SK-N-SH (cell line): ENCODE results near the gene TOLLIP. TPM values are rescaled to one million over a fixed set of nuclear protein-coding genes. Genes with fewer than 3 reads are reported as not detected.

Source experiments
- CTCF ChIA-PET: fragments of 300-600, 350-600 bp; formaldehyde crosslinking; extraction: SDS; loops from one replicate; lab custom pipeline; 2021; lab: Yijun Ruan, JAX
- POLR2A ChIA-PET: fragments of 350-600 bp; sonication (Branson Sonifier 250); formaldehyde crosslinking; extraction: SDS; loops from one replicate; lab custom pipeline; 2020; ENCODE audit warnings: antibody characterized with exemption, inconsistent platforms; lab: Yijun Ruan, JAX
- DNase-seq: peaks from one replicate; pipeline ENCODE4 v3.0.0; 2012
- H2AFZ ChIP-seq: fragments of 200-600 bp; sonication (generic); 2 replicates; pipeline ENCODE4 v1.8.1; 2016; ENCODE audit warnings: antibody characterized with exemption, mild to moderate bottlenecking, low read depth
- H3F3A ChIP-seq: fragments of 200-600 bp; sonication (generic); replicated peaks from 2 replicates; pipeline ENCODE3; 2016; ENCODE audit warnings: antibody characterized with exemption, mild to moderate bottlenecking; ENCODE audit not compliant: insufficient read depth
- H3K27ac ChIP-seq, 2 experiments: fragments of 200-500 bp in 1 of 2; fragments of 200-600 bp in 1 of 2; sonication (Bioruptor generic) in 1 of 2; sonication (generic), shearing (Covaris generic) in 1 of 2; 2 replicates each; pipeline versions ENCODE4 v1.5.1 to v1.6.1; 2014 to 2016; ENCODE audit warnings: low read depth in 2 of 2, inconsistent platforms in 1 of 2, low read length in 1 of 2, mild to moderate bottlenecking in 1 of 2, mixed read lengths in 1 of 2
- H3K27me3 ChIP-seq: fragments of 200-600 bp; sonication (generic), shearing (Covaris generic); 2 replicates; pipeline ENCODE4 v1.6.1; 2016; ENCODE audit warnings: mixed run types; ENCODE audit not compliant: insufficient read depth
- H3K36me3 ChIP-seq, 2 experiments: fragments of 200-500 bp in 1 of 2; fragments of 200-600 bp in 1 of 2; sonication (Bioruptor generic) in 1 of 2; sonication (generic) in 1 of 2; replicated peaks in 1 of 2; 2 replicates each; pipeline versions ENCODE3 to v1.5.1; 2014 to 2016; ENCODE audit warnings: low read length in 1 of 2, mild to moderate bottlenecking in 1 of 2; ENCODE audit not compliant: insufficient read depth in 2 of 2, control insufficient read depth in 1 of 2
- H3K4me1 ChIP-seq, 2 experiments: fragments of 200-500 bp in 1 of 2; fragments of 200-600 bp in 1 of 2; sonication (Bioruptor generic) in 1 of 2; sonication (generic), shearing (Covaris generic) in 1 of 2; 2 replicates each; pipeline versions ENCODE4 v1.5.1 to v1.6.1; 2014 to 2016; ENCODE audit warnings: low read depth in 1 of 2, low read length in 1 of 2, mixed run types in 1 of 2; ENCODE audit not compliant: insufficient read depth in 2 of 2, control insufficient read depth in 1 of 2
- H3K4me2 ChIP-seq: fragments of 200-600 bp; sonication (generic), shearing (Covaris generic); 2 replicates; pipeline ENCODE4 v1.6.1; 2017; ENCODE audit warnings: mixed run types
- H3K4me3 ChIP-seq, 2 experiments: fragments of 200-500 bp in 1 of 2; fragments of 200-600 bp in 1 of 2; sonication (Bioruptor generic) in 1 of 2; sonication (generic), shearing (Covaris generic) in 1 of 2; 2 replicates each; pipeline versions ENCODE4 v1.5.1 to v1.8.1; 2014 to 2016; ENCODE audit warnings: low read depth in 2 of 2, inconsistent platforms in 1 of 2, low read length in 1 of 2, mild to moderate bottlenecking in 1 of 2, mixed read lengths in 1 of 2, moderate library complexity in 1 of 2
- H3K79me2 ChIP-seq: fragments of 200-600 bp; sonication (generic); 2 replicates; pipeline ENCODE4 v1.8.1; 2017; ENCODE audit warnings: mild to moderate bottlenecking; ENCODE audit not compliant: insufficient read depth
- H3K9ac ChIP-seq: fragments of 200-600 bp; sonication (generic); 2 replicates; pipeline ENCODE4 v1.6.1; 2017; ENCODE audit warnings: mixed run types
- H3K9me2 ChIP-seq: fragments of 200-600 bp; sonication (generic); 2 replicates; pipeline ENCODE4 v1.6.1; 2017; ENCODE audit warnings: mixed run types
- H3K9me3 ChIP-seq: fragments of 200-600 bp; sonication (generic); 2 replicates; pipeline ENCODE4 v1.6.1; 2017; ENCODE audit warnings: mixed run types, mild to moderate bottlenecking, moderate library complexity
- H4K20me1 ChIP-seq: fragments of 200-600 bp; sonication (generic); 2 replicates; pipeline ENCODE4 v1.6.1; 2017; ENCODE audit warnings: mild to moderate bottlenecking, mixed run types; ENCODE audit not compliant: insufficient read depth
- FOSL2 ChIP-seq: IDR thresholded peaks from 2 replicates; pipeline ENCODE4 v1.4.0; 2012; ENCODE audit warnings: low read depth, mild to moderate bottlenecking, moderate library complexity, borderline replicate concordance
- RFX5 ChIP-seq: IDR thresholded peaks from 2 replicates; pipeline ENCODE4 v1.6.1; 2012; ENCODE audit warnings: mild to moderate bottlenecking, improper control_type of control experiment, low read length
- RXRA ChIP-seq: IDR thresholded peaks from 2 replicates; pipeline ENCODE4 v1.4.0; 2012; ENCODE audit warnings: low read depth, mild to moderate bottlenecking, borderline replicate concordance
- SMC3 ChIP-seq: IDR thresholded peaks from 2 replicates; pipeline ENCODE4 v1.6.1; 2012; ENCODE audit warnings: low read depth, low read length, improper control_type of control experiment
- TEAD4 ChIP-seq: IDR thresholded peaks from 2 replicates; pipeline ENCODE4 v1.4.0; 2012; ENCODE audit warnings: mild to moderate bottlenecking, borderline replicate concordance; ENCODE audit not compliant: insufficient read depth
- WGBS: methylation state at CpG from one replicate; pipeline ENCODE4 v1.1.6; 2017; ENCODE audit warnings: low lambda C conversion rate; 5-methylcytosine and 5-hydroxymethylcytosine counted together
- polyA plus RNA-seq, 3 experiments: library from polyadenylated mRNA; depleted of rRNA; stranded (reverse); fragments of >200 nt; gene quantifications; 2 replicates each; pipeline ENCODE4 v1.2.3, GENCODE V29; 2012
- TF ChIP-seq, protein P1 (sequence below): IDR thresholded peaks from 2 replicates; pipeline ENCODE4 v1.6.1; 2012; ENCODE audit warnings: mild to moderate bottlenecking, low read depth, low read length, moderate library complexity

TOLLIP gene
- polyA plus RNA-seq, 1 of the 3 experiments (the other 2 are of a cell fraction) = 55.4 TPM

DNA sequence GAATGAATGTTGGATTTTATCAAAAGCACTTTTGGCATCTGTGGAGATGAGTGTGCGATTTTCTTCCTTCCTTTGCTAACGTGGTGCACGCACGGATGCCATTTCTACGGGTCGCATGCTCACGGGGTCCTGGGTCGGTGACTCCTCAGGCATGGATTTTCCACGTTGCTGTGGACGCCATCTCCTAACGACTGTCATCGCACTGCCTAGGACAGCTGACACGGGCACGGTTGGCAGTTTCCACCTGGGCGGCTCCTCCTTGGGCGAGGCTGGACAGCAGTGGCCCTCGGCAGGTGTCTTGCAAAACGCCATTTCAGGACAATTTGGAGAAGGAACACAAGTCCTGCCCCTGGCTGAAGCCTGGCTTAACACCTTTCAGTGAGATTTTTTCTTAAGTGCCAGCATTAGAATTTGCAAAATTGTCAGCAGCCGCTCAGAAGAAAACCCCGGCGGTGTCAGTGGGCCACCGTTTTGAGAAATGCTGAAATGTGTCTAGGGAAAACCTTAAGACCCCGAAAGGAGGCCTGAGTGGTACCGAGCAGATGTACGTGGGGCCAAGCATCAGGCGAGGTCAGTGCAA, 34.7 kb upstream of the TOLLIP start:
- 65% methylated on average over 26 of the region's 26 CpGs for WGBS
- H3K4me2 ChIP-seq = no peak overlapping the region

DNA sequence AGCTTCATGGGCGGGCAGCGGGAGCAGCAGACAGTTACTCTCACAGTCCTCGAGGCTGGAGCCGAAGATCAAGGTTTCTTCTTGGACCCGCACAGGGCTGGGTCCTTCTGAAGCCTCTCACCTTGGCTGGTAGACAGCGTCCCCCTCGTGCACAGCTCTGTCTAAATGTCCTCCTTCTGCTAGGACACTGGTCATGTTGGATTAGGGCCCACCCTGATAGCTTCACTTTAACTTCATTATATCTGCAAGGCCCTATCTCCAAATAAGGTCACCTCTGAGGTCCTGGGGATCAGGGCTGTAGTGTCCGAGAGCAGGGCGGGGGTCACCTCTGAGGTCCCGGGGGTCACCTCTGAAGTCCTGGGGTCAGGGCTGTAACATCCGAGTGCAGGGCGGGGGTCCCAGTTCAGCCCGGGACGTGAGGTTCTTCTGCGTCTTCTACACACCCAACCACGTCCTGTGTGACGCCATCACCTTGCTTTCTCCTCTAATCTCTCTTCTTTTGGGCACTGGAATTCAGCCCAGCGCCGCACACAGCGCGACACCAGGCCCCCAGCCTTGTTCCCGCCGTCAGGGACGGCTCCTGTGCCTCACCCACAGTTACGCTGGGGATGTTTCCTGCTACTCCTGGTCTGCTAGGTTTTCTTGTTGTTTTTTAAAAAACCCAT, 34.1 kb upstream of the TOLLIP start:
- WGBS = 71% methylated on average over 24 of the region's 25 CpGs
- no peaks in the 10 kb centered on the region; a peak in 1 of 4 replicates for H3K4me1 ChIP-seq
- H3F3A ChIP-seq = no peaks in the 10 kb centered on the region
- H3K27me3 ChIP-seq = no peaks in the 10 kb centered on the region
- no peaks in the 10 kb centered on the region for H3K9me2 ChIP-seq
- no peaks in the 10 kb centered on the region for H4K20me1 ChIP-seq
- H3K4me2 ChIP-seq = no peak overlapping the region
- H3K9ac ChIP-seq = no peak overlapping the region
- no peak for DNase-seq
- H3K79me2 ChIP-seq = no peaks in the 10 kb centered on the region
- no peak overlapping the region for H2AFZ ChIP-seq
- H3K4me3 ChIP-seq = no peak overlapping the region
- H3K36me3 ChIP-seq = no peaks in the 10 kb centered on the region
- no peaks in the 10 kb centered on the region for H3K9me3 ChIP-seq
- H3K27ac ChIP-seq = no peak overlapping the region
- no peak for TF ChIP-seq RXRA
- TF ChIP-seq, protein P1, sequence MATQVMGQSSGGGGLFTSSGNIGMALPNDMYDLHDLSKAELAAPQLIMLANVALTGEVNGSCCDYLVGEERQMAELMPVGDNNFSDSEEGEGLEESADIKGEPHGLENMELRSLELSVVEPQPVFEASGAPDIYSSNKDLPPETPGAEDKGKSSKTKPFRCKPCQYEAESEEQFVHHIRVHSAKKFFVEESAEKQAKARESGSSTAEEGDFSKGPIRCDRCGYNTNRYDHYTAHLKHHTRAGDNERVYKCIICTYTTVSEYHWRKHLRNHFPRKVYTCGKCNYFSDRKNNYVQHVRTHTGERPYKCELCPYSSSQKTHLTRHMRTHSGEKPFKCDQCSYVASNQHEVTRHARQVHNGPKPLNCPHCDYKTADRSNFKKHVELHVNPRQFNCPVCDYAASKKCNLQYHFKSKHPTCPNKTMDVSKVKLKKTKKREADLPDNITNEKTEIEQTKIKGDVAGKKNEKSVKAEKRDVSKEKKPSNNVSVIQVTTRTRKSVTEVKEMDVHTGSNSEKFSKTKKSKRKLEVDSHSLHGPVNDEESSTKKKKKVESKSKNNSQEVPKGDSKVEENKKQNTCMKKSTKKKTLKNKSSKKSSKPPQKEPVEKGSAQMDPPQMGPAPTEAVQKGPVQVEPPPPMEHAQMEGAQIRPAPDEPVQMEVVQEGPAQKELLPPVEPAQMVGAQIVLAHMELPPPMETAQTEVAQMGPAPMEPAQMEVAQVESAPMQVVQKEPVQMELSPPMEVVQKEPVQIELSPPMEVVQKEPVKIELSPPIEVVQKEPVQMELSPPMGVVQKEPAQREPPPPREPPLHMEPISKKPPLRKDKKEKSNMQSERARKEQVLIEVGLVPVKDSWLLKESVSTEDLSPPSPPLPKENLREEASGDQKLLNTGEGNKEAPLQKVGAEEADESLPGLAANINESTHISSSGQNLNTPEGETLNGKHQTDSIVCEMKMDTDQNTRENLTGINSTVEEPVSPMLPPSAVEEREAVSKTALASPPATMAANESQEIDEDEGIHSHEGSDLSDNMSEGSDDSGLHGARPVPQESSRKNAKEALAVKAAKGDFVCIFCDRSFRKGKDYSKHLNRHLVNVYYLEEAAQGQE = no peak
- no peak for TF ChIP-seq SMC3
- no peak for TF ChIP-seq RFX5
- TF ChIP-seq TEAD4 = no peak
- ChIA-PET POLR2A (no interaction called here), CTCF (no interaction called here)

More for the DNA sequence above, 34.7 kb upstream of the TOLLIP start:
- Histone ChIP-seq H2AFZ (no peak overlapping the region), H3K27ac (no peak overlapping the region), H3K36me3 (no peaks in the 10 kb centered on the region), H3F3A (no peaks in the 10 kb centered on the region), H4K20me1 (no peaks in the 10 kb centered on the region), H3K4me1 (no peaks in the 10 kb centered on the region; a peak in 1 of 4 replicates), H3K4me3 (no peak overlapping the region), H3K79me2 (no peaks in the 10 kb centered on the region), H3K9me2 (no peaks in the 10 kb centered on the region), H3K9me3 (no peaks in the 10 kb centered on the region)
- POLR2A ChIA-PET = no interaction called here
- no peak for DNase-seq
- CTCF ChIA-PET = no interaction called here
- no peak for TF ChIP-seq FOSL2
- TF ChIP-seq, all 33 proteins: peak for 0
- Histone ChIP-seq H3K27me3 (no peaks in the 10 kb centered on the region), H3K9ac (no peak overlapping the region)
